ENCODE results near the gene KCNH8.

KCNH8 gene

DNA sequence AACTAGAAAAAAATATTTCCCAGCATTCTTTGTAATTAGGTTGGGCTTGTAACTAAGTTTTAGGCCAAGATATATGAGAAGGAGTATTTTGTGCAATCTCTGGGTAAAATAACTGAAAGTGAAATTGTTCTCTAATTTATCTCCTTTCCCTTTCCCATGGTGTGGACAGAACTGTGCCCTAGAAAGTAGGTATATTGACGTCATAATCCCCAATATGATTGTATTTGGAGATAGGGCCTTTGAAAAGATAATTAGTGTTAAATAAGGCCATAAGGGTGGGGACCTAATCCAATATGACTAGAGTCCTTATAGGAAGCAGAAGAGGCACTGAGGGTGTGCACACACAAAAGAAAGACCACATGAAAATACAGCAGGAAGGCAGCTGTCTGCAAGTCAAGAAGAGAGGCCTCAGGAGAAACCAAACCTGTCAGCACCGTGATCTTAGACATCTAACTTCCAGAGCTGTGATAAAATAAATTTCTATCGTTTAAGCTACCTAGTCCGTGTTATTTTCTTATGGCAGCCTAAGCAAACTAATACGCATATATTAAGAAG lies 106.6 kb downstream of the KCNH8 start:
- no peak for DNase-seq

DNA sequence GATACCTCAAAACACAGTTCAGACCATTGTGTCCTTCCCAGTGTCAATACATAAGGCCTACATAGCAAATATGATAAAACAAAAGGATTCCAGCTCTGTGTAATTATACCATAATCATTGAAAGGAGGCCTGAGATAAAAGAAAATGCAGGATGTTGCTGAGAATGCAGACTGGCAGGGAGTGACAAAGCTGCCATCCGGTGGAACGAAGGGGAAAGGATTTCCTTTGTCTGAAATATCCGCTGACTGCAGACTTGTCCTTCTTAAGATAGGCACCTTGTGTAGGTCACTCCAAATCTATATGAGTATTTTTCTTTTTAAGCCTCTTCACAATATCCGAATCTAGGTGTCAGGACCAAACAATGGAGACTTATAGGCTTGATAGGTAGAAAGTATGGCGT lies 108.0 kb downstream of the KCNH8 start:
- no peak for DNase-seq

DNA sequence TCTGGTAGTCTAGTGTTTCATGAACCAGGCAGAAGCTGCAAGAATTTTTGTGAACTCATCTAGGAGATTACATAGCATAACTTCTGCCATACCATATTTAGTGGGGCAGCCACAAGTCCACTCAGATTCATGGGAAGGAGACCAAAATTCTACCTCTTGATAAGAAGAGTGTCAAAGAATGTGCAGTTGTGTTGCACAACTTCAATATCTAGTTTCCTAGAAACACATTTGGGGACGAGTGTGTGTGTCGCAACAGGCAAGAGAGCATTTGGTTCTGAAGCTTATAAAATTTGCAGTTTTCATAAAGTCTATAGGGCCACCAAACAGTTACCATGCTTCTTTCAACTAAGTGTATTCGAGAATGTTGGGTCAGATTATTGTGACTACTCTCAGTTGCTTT lies 115.3 kb downstream of the KCNH8 start:
- DNase-seq, result no peak

DNA sequence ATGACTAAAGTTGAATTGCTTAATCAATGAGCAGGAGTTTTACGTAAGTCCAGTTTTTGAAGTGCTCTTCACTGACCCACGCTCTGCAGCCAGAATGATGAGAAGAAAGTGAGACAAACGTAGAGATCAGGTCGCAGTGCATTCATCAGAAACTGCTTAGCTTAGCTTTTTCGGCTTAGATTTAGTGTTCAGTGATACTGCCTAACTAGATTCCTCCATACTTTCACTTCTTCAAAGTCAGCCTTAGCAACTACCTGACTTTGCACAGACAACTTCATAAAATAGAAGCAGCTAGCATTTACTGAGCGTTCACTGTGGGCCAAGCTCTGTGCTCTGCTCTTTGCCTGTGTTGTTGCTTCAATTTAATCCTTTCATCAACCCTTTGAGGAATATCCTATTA lies 116.1 kb downstream of the KCNH8 start:
- DNase-seq, result no peak

GRCh38 chr3:19267040-19267439 lies 118.7 kb downstream of the KCNH8 start:
- no peak for DNase-seq

DNA sequence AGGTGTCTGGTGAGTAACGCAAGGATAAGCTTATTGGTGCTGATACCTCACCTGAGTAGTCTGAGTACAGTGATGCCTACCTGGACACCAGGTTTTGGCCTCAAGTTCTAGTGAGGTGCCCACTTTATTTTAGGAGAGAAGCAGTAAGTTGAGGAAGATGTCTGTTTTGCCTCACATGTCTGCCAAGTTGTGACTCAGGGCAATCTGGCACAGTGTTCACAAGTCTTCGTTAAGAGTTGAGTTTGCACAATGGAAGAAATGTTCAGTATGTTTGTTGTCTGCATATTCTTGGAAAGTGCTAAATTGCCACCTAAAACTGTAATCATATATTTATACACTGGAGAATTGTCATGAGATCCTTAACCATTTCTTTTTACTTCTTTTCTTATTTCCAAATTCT lies 122.2 kb downstream of the KCNH8 start:
- no peak for DNase-seq

GRCh38 chr3:19272296-19272695 lies 124.0 kb downstream of the KCNH8 start:
- no peak for DNase-seq

DNA sequence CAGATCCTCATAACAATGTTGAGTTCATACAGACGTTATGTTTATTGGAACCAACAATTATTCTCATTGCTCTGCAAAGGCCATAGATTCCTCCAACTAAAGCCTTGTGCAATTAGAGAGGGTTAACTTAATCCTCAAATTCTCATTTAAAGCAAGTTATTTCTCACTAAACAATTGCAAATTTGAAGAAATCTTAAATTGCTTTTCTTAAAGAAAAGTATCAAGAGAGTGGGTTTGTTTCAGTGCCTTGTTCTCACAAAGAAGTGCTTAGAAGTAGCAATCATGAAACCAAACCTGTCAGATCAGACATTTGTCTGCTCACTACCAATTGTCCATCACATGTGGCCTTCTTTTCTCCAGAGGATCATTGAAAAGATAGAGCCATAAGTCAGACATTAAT lies 124.8 kb downstream of the KCNH8 start:
- no peak for DNase-seq

GRCh38 chr3:19274576-19274975 lies 126.3 kb downstream of the KCNH8 start:
- DNase-seq, result no peak

DNA sequence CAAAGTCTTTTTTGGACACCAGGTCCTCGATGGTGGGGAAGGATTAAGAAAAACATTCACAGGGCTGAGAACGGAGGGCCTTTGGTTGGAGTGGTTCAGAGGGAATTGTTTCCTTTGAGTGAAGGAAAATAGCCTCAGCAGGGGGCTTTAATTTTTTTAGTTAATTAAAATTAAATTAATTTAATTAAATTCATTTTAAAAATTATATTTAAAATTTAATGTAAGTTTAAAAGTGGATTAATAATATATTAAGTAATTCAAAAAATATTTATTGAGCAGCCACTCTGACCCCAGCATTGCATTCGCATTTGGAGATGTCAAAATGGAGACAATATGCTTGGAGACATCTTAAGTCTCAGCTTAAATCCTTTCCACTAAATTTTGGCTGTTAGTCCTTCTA lies 136.7 kb downstream of the KCNH8 start:
- DNase-seq, result no peak

DNA sequence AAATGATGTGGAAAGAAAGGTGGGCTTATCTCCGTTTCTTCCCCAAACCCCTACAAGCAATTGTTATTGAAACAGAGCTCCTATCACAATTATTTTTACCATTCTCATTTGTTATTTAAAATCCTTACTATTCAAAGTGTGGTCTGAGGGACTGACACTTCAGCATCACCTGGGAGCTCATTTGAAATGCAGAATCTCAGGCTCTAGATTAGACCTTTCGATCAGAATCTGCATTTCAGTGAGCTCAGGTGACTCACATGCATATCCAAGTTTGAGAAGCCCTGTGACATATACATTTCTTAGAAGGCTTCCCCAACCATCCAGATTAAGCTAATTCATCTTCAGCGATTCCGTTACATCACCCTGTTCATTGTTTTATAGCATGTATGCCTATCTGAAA lies 145.0 kb downstream of the KCNH8 start:
- no peak for DNase-seq

DNA sequence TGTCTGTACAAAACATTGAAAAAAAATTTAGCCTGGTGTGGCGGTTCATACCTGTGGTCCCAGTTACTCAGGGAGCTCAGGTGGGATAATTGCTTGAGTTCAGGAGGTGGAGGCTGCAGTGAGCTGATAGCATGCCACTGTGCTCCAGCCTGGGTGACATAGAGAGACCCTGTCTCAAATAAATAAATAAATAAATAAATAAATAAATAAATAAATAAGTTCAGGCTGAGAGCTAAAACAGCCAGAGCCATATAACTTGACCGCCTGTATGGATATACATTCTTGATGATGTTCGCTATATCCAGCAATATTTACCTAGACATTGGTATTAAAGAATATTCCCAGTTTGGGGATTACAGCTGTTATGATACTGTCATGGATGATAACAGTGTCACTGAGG lies 146.9 kb downstream of the KCNH8 start:
- DNase-seq, result no peak

- no peak for DNase-seq
Observed at GRCh38 chr3:19331931-19332330, 183.6 kb downstream of the KCNH8 start.

DNA sequence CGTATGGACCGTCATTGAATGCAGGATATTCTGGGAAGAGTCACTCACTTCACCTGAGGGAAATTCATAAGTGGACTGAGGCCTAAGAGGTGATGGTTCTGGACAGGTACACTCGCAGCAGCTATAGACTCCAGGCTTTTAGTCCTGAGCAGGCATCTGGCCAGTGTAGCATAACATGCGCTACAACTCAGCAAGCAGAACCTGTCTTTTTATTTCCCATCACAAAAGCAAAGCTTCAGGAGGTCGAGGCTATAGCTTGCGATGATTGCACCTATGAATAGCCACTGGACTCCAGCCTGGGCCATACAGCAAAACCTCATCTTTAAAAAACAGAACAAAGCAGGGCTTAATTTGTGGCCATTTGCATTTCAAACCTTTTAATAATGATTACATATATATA lies 185.8 kb downstream of the KCNH8 start:
- no peak for DNase-seq

- DNase-seq, result no peak
Observed at GRCh38 chr3:19338769-19339168, 190.5 kb downstream of the KCNH8 start.

GRCh38 chr3:19342389-19342788 lies 194.1 kb downstream of the KCNH8 start:
- no peak for DNase-seq

- DNase-seq, result no peak
Observed at GRCh38 chr3:19346759-19347158, 198.4 kb downstream of the KCNH8 start.

DNA sequence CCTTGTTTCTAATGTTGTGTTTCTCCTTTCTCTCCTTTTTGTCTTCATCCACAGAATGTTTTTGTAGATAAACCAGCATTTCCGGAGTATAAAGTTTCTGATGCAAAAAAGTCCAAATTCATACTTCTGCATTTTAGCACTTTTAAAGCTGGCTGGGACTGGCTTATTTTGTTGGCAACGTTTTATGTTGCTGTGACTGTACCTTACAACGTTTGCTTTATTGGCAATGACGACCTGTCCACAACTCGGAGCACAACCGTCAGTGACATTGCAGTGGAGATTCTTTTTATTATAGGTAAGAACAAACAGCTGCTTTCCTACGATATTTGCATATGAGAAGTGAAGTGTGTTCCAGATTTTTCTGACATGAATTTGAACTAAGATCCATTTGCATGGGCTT lies 199.4 kb downstream of the KCNH8 start:
- no peak for DNase-seq

- DNase-seq, result no peak
Observed at GRCh38 chr3:19348500-19348899, 200.2 kb downstream of the KCNH8 start.

- DNase-seq, result no peak
Observed at GRCh38 chr3:19348941-19349564, 200.7 kb downstream of the KCNH8 start.

- no peak for DNase-seq
Observed at GRCh38 chr3:19357947-19358346, 209.6 kb downstream of the KCNH8 start.

- no peak for DNase-seq
Observed at GRCh38 chr3:19363071-19363470, 214.8 kb downstream of the KCNH8 start.

DNA sequence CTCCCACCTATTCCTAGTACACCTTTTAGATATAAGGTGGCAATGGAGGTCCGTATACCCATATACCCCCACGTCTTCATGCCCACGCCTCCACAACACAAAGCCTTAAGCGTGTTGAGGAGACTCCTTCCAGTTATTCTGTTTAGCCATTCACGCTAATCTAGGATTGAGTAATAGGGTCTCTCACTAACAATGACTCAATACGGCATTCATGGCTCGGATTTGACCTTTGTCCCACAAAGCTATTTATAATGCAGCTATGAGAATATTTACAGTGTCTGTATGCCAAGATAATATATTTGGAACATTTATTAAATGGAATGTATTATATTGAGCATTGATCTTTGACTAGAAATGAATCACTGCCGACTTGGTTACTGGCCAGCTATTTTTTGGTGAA lies 215.8 kb downstream of the KCNH8 start:
- no peak for DNase-seq

DNA sequence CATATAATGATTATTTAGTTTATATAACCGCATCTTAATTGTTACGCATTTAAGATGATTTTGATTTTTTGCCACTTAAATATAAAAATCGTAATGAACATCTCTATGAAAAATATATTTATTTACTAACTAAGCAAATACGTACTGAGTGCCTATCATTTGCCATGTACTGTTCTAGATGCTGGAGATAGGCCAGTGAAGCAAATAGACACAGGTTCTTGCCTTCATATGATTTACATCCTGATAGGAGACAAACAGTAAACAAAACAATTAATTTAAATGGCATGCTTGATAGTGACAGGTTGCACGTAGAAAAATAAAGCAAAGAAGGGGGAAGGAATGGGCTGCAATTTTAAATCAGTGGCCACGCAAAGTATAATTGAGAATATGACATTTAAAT lies 217.2 kb downstream of the KCNH8 start:
- DNase-seq, result no peak

DNA sequence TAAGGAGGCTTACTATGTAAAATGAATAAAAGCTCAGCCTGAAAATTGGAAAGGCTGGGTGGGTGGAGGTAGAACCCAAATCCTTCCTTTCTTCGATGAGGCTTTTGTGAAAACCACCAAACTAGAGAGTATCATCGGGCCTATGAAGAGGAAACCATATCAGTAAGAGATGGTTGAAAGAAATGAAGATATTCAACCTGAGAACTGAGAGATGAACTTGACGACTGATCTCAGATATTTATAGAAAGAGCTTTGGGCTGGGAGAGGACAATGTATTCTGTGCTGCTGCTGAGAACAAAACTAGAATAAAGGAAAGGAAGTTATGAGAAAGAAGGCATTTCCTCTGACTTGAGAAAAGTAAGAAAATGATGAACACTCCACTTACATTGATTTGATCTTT lies 236.6 kb downstream of the KCNH8 start:
- DNase-seq, result no peak

GRCh38 chr3:19392150-19392549 lies 243.8 kb downstream of the KCNH8 start:
- DNase-seq, result no peak

Measured in activated CD8-positive, alpha-beta memory T cell treated with anti-CD3 and anti-CD28 coated beads for 24 hours (primary cell).